Activated CD8-positive, alpha-beta memory T cell treated with anti-CD3 and anti-CD28 coated beads, Interleukin-2, amount 50 U/mL, for 24 hours (primary cell): ENCODE results near the gene GRB10.

Experiments
- DNase-seq: peaks from one replicate; pipeline ENCODE4 v3.0.0-alpha.2; 2020; ENCODE audit errors: extremely low read depth

GRB10 gene

GRCh38 chr7:50655020-50655419 lies 127.7 kb downstream of the GRB10 start:
- no peak for DNase-seq

GRCh38 chr7:50653981-50654425 lies 128.7 kb downstream of the GRB10 start:
- DNase-seq, result no peak

GRCh38 chr7:50653126-50653864 lies 129.4 kb downstream of the GRB10 start:
- DNase-seq, result no peak

- no peak for DNase-seq
These were observed 130.1 kb downstream of the GRB10 start for GRCh38 chr7:50652400-50653125.

- DNase-seq, result no peak
These were observed 131.3 kb downstream of the GRB10 start for GRCh38 chr7:50651271-50651989.

GRCh38 chr7:50650057-50650664 lies 132.5 kb downstream of the GRB10 start:
- no peak for DNase-seq

GRCh38 chr7:50649259-50649885 lies 133.3 kb downstream of the GRB10 start:
- no peak for DNase-seq

GRCh38 chr7:50648570-50649169 lies 134.0 kb downstream of the GRB10 start:
- DNase-seq, result no peak

- no peak for DNase-seq
These were observed 134.6 kb downstream of the GRB10 start for GRCh38 chr7:50648076-50648475.

GRCh38 chr7:50647286-50647980 lies 135.3 kb downstream of the GRB10 start:
- DNase-seq, result no peak

GRCh38 chr7:50646069-50646468 lies 136.6 kb downstream of the GRB10 start:
- DNase-seq, result no peak

- no peak for DNase-seq
These were observed 137.5 kb downstream of the GRB10 start for GRCh38 chr7:50645186-50645585.

GRCh38 chr7:50644586-50644985 lies 138.1 kb downstream of the GRB10 start:
- no peak for DNase-seq

- DNase-seq, result no peak
These were observed 138.6 kb downstream of the GRB10 start for GRCh38 chr7:50644114-50644513.

GRCh38 chr7:50641442-50642405 lies 141.0 kb downstream of the GRB10 start:
- DNase-seq, result no peak

GRCh38 chr7:50640779-50641178 lies 141.9 kb downstream of the GRB10 start:
- no peak for DNase-seq

- no peak for DNase-seq
These were observed 142.4 kb downstream of the GRB10 start for GRCh38 chr7:50640256-50640655.

- DNase-seq, result no peak
These were observed 144.7 kb downstream of the GRB10 start for GRCh38 chr7:50637725-50638643.
